Calu3 (cell line): Measurements from ENCODE around the gene RETSAT. TPM values are rescaled to one million over a fixed set of nuclear protein-coding genes. Genes with fewer than 3 reads are reported as not detected.
A peak's percentile ranks its signal among the peaks of the same experiment; 100 is the strongest.

Source experiments
- BruUV-seq: library from RNA; stranded (reverse); fragments of 400-500 nt; replicated peaks from 2 replicates; lab custom pipeline; 2021; lab: Mats Ljungman, UMichigan
- CTCF ChIA-PET: fragments of 300-600 bp; sonication (Branson Sonifier 250); formaldehyde crosslinking; loops from one replicate; lab custom pipeline; 2022; ENCODE audit warnings: antibody characterized with exemption; lab: Charles Lee
- DNase-seq: peaks from one replicate; pipeline ENCODE4 v3.0.0; 2022
- H3K27ac Mint-ChIP-seq: one replicate; pipeline ENCODE4 v1.8.0; 2022; ENCODE audit warnings: mixed read lengths; ENCODE audit not compliant: unreplicated experiment
- H3K27me3 Mint-ChIP-seq: one replicate; pipeline ENCODE4 v1.8.0; 2022; ENCODE audit warnings: mixed read lengths; ENCODE audit not compliant: unreplicated experiment
- H3K36me3 Mint-ChIP-seq: one replicate; pipeline ENCODE4 v1.8.0; 2022; ENCODE audit warnings: mild to moderate bottlenecking, moderate library complexity, mixed read lengths; ENCODE audit not compliant: insufficient read depth, unreplicated experiment
- H3K4me1 Mint-ChIP-seq: one replicate; pipeline ENCODE4 v1.8.0; 2022; ENCODE audit warnings: mild to moderate bottlenecking, low read depth, mixed read lengths; ENCODE audit not compliant: unreplicated experiment
- H3K4me3 Mint-ChIP-seq: one replicate; pipeline ENCODE4 v1.8.0; 2022; ENCODE audit warnings: mild to moderate bottlenecking, low read depth, moderate library complexity, mixed read lengths; ENCODE audit not compliant: unreplicated experiment
- H3K9me3 Mint-ChIP-seq: one replicate; pipeline ENCODE4 v1.8.0; 2022; ENCODE audit warnings: low read depth, mixed read lengths; ENCODE audit not compliant: unreplicated experiment
- CTCF ChIP-seq: fragments of 200-600 bp; IDR thresholded peaks from one replicate; pipeline ENCODE4 v1.8.0; 2022; ENCODE audit warnings: antibody characterized with exemption; ENCODE audit not compliant: unreplicated experiment
- intact Hi-C: fragments of 100-400 bp; cut with micrococcal nuclease; formaldehyde crosslinking; loops from one replicate; pipeline ENCODE4 v1.10.0; 2022; ENCODE audit not compliant: unreplicated experiment
- total RNA-seq: library from RNA; stranded (reverse); gene quantifications from 2 replicates; pipeline ENCODE4 v1.2.3, GENCODE V29; 2022

RETSAT gene
- total RNA-seq, 1 experiment from 2014 or later: 40.6 TPM

- H3K4me3 Mint-ChIP-seq: peak overlapping the region; percentile 45
- no peak for DNase-seq
- no peaks in the 10 kb centered on the region for H3K9me3 Mint-ChIP-seq
- no peaks in the 10 kb centered on the region for H3K36me3 Mint-ChIP-seq
- no TSS peak for BruUV-seq
- peaks cover 31% of the 10 kb centered on the region for H3K4me1 Mint-ChIP-seq
- intact Hi-C loops: loop anchor here (10.0 kb wide), 1 partner anchor 813 kb away; no protein-coding TSS in a partner anchor
- CTCF ChIA-PET: interaction anchor here (0.9 kb wide), 1 partner anchor 46 kb away, joined by 3 read pairs; no protein-coding TSS in a partner anchor
- TF ChIP-seq CTCF: no peak
- H3K27ac Mint-ChIP-seq: peak overlapping the region; percentile 67
- H3K27me3 Mint-ChIP-seq: peaks cover 13% of the 10 kb centered on the region
Measured at GRCh38 chr2:85307527-85307897, 46.8 kb downstream of the RETSAT start.

GRCh38 chr2:85303780-85304531, 50.4 kb downstream of the RETSAT start:
- CTCF ChIA-PET: interaction anchor here (0.5 kb wide), 1 partner anchor 23 kb away, joined by 7 read pairs; no protein-coding TSS in a partner anchor
- intact Hi-C loops: loop anchor here (5.0 to 10.0 kb wide), 2 partner anchors 172 to 809 kb away; partner anchors contain the start of gene TCF7L1
- DNase-seq: no peak
- Mint-ChIP-seq H3K9me3 (no peaks in the 10 kb centered on the region), H3K4me3 (no peak overlapping the region), H3K27me3 (peaks cover 13% of the 10 kb centered on the region), H3K36me3 (no peaks in the 10 kb centered on the region), H3K27ac (no peak overlapping the region), H3K4me1 (peaks cover 16% of the 10 kb centered on the region)
- no TSS peak for BruUV-seq
- no peak for TF ChIP-seq CTCF

- H3K36me3 Mint-ChIP-seq: no peaks in the 10 kb centered on the region
- CTCF ChIA-PET: no interaction called here
- DNase-seq: no peak
- no peaks in the 10 kb centered on the region for H3K9me3 Mint-ChIP-seq
- no TSS peak for BruUV-seq
- TF ChIP-seq CTCF: no peak
- peaks cover 13% of the 10 kb centered on the region for H3K27me3 Mint-ChIP-seq
- intact Hi-C loops: loop anchor here (5.0 to 10.0 kb wide), 2 partner anchors 170 to 807 kb away; partner anchors contain the start of gene TCF7L1
- no peak overlapping the region for H3K4me3 Mint-ChIP-seq
- peaks cover 6% of the 10 kb centered on the region for H3K4me1 Mint-ChIP-seq
- H3K27ac Mint-ChIP-seq: no peak overlapping the region
Measured at GRCh38 chr2:85302121-85302520, 52.2 kb downstream of the RETSAT start.

Other genes starting within 250 kb of the RETSAT start
- gene TCF7L1, start 221.1 kb downstream of the RETSAT start, total RNA-seq: 2.9 and 3.0 TPM in 2 replicates
- gene TGOLN2, start 26.5 kb downstream of the RETSAT start, total RNA-seq: 154 and 171 TPM in 2 replicates
- 12.9 and 15.5 TPM in 2 replicates for gene ELMOD3, start 241 bp upstream of the RETSAT start, total RNA-seq
- 230 and 238 TPM in 2 replicates for gene CAPG, start 55.8 kb upstream of the RETSAT start, total RNA-seq
- 1.8 and 2.4 TPM in 2 replicates for gene SH2D6, start 64.2 kb upstream of the RETSAT start, total RNA-seq
- 387 and 393 TPM in 2 replicates for gene MAT2A, start 184.6 kb upstream of the RETSAT start, total RNA-seq
- gene GGCX, start 207.0 kb upstream of the RETSAT start, total RNA-seq: 66.2 and 67.7 TPM in 2 replicates
- 90.8 and 107 TPM in 2 replicates for gene VAMP8, start 223.1 kb upstream of the RETSAT start, total RNA-seq
- 10.0 and 10.1 TPM in 2 replicates for gene VAMP5, start 229.9 kb upstream of the RETSAT start, total RNA-seq
- 101 and 102 TPM in 2 replicates for gene RNF181, start 241.2 kb upstream of the RETSAT start, total RNA-seq
- 12.1 and 13.3 TPM in 2 replicates for gene TMEM150A, start 248.2 kb upstream of the RETSAT start, total RNA-seq